Natural killer cell (primary cell): ENCODE results near the gene ABCC8. TPM values are rescaled to one million over a fixed set of nuclear protein-coding genes. Genes with fewer than 3 reads are reported as not detected.
A peak's percentile ranks its signal among the peaks of the same experiment; 100 is the strongest.

Experiments used
- ATAC-seq, 3 donors: fragments of 150-1000 bp in 2 of 3; fragments of 200-7000 bp in 1 of 3; cut with Tn5 transposase; 1 replicate in 1 of 3; 2 replicates in 2 of 3; pipeline ENCODE4 v1.10.0; 2021; ENCODE audit warnings: mild to moderate bottlenecking in 2 of 3, moderate library complexity in 2 of 3
- DNase-seq, 2 donors: peaks; one replicate each; pipeline versions ENCODE4 v3.0.0 to v3.0.0-alpha.2; 2013 to 2021; ENCODE audit warnings: mixed read lengths in 1 of 2
- H3K27ac ChIP-seq: one replicate; pipeline ENCODE4 v1.5.1; 2013; ENCODE audit warnings: mild to moderate bottlenecking, low read length
- H3K27me3 ChIP-seq: one replicate; pipeline ENCODE4 v1.6.1; 2013; ENCODE audit warnings: low read length; ENCODE audit not compliant: control insufficient read depth, insufficient read depth
- H3K36me3 ChIP-seq: one replicate; pipeline ENCODE4 v1.6.1; 2013; ENCODE audit warnings: low read length; ENCODE audit not compliant: control insufficient read depth, insufficient read depth
- H3K4me1 ChIP-seq: one replicate; pipeline ENCODE4 v1.6.1; 2013; ENCODE audit warnings: low read length; ENCODE audit not compliant: control insufficient read depth, insufficient read depth
- H3K4me3 ChIP-seq: one replicate; pipeline ENCODE4 v1.5.1; 2013; ENCODE audit warnings: low read length
- H3K9me3 ChIP-seq: one replicate; pipeline ENCODE4 v1.6.1; 2013; ENCODE audit warnings: low read length; ENCODE audit not compliant: control insufficient read depth, insufficient read depth
- H3K27ac Mint-ChIP-seq, 2 donors: one replicate each; pipeline ENCODE4 v1.8.0; 2022; ENCODE audit warnings: mild to moderate bottlenecking in 2 of 2, mixed read lengths in 2 of 2, moderate library complexity in 1 of 2
- H3K27me3 Mint-ChIP-seq, 2 donors: one replicate each; pipeline ENCODE4 v1.8.0; 2022; ENCODE audit warnings: low read depth in 2 of 2, mixed read lengths in 2 of 2
- H3K36me3 Mint-ChIP-seq: one replicate; pipeline ENCODE4 v1.8.0; 2022; ENCODE audit warnings: mixed read lengths
- H3K4me1 Mint-ChIP-seq, 2 donors: one replicate each; pipeline ENCODE4 v1.8.0; 2022; ENCODE audit warnings: mixed read lengths in 2 of 2
- H3K4me3 Mint-ChIP-seq: one replicate; pipeline ENCODE4 v1.8.0; 2022; ENCODE audit warnings: mild to moderate bottlenecking, moderate library complexity, mixed read lengths
- H3K9me3 Mint-ChIP-seq, 2 donors: one replicate each; pipeline ENCODE4 v1.8.0; 2022; ENCODE audit warnings: mixed read lengths in 2 of 2
- WGBS: methylation state at CpG from one replicate; pipeline ENCODE4 v1.1.7; 2013; ENCODE audit warnings: missing lambda C conversion rate; ENCODE audit not compliant: insufficient coverage; 5-methylcytosine and 5-hydroxymethylcytosine counted together
- intact Hi-C: fragments of 100-400 bp; cut with micrococcal nuclease; formaldehyde crosslinking; loops from one replicate; pipeline ENCODE4 v1.14.2; 2022
- total RNA-seq, 4 donors: library from RNA; stranded (reverse); fragments of 120-200 nt in 1 of 4; gene quantifications; one replicate each; pipeline versions ENCODE4 v1.2.3 to v1.2.4, GENCODE V29; 2013 to 2022
- TF ChIP-seq, protein P1 (sequence below): fragments of 200-600 bp; IDR thresholded peaks from one replicate; pipeline ENCODE4 v1.8.0; 2022; ENCODE audit warnings: antibody characterized with exemption

Gene ABCC8
- total RNA-seq, 3 donors from 2014 or later (not counting 1 experiment from before 2014, with no cell fraction given), result not detected

- no peaks in the 10 kb centered on the region for H3K9me3 Mint-ChIP-seq
- H3K4me3 ChIP-seq, result no peak overlapping the region
- 67% methylated on average over 3 of the region's 3 CpGs for WGBS
- H3K36me3 Mint-ChIP-seq, result no peaks in the 10 kb centered on the region
- no peaks in the 10 kb centered on the region for H3K27me3 ChIP-seq
- H3K36me3 ChIP-seq, result no peaks in the 10 kb centered on the region
- intact Hi-C loops, result no loop called here
- H3K27me3 Mint-ChIP-seq, result peaks cover 0 to 4% of the 10 kb centered on the region in 2 donors
- H3K4me3 Mint-ChIP-seq, result peak overlapping the region; percentile 43
- DNase-seq (no peak), ATAC-seq (no peak)
- TF ChIP-seq, protein P1, sequence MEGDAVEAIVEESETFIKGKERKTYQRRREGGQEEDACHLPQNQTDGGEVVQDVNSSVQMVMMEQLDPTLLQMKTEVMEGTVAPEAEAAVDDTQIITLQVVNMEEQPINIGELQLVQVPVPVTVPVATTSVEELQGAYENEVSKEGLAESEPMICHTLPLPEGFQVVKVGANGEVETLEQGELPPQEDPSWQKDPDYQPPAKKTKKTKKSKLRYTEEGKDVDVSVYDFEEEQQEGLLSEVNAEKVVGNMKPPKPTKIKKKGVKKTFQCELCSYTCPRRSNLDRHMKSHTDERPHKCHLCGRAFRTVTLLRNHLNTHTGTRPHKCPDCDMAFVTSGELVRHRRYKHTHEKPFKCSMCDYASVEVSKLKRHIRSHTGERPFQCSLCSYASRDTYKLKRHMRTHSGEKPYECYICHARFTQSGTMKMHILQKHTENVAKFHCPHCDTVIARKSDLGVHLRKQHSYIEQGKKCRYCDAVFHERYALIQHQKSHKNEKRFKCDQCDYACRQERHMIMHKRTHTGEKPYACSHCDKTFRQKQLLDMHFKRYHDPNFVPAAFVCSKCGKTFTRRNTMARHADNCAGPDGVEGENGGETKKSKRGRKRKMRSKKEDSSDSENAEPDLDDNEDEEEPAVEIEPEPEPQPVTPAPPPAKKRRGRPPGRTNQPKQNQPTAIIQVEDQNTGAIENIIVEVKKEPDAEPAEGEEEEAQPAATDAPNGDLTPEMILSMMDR, result no peak
- peaks cover 9 to 11% of the 10 kb centered on the region in 2 donors for H3K4me1 Mint-ChIP-seq
- H3K9me3 ChIP-seq, result no peaks in the 10 kb centered on the region
- H3K27ac ChIP-seq, result no peak overlapping the region
- H3K27ac Mint-ChIP-seq, result peak overlapping the region in 1 of 2 donors; percentile 56
- peaks cover 13% of the 10 kb centered on the region for H3K4me1 ChIP-seq
Observed at GRCh38 chr11:17391493-17392355, 84.9 kb downstream of the ABCC8 start.

- H3K4me1 Mint-ChIP-seq, result peaks cover 9 to 11% of the 10 kb centered on the region in 2 donors
- no peaks in the 10 kb centered on the region for H3K27me3 Mint-ChIP-seq
- 75% methylated on average over 8 of the region's 10 CpGs for WGBS
- no peaks in the 10 kb centered on the region for H3K36me3 Mint-ChIP-seq
- DNase-seq, result no peak
- H3K27me3 ChIP-seq, result no peaks in the 10 kb centered on the region
- H3K4me1 ChIP-seq, result peaks cover 13% of the 10 kb centered on the region
- H3K9me3 Mint-ChIP-seq, result no peaks in the 10 kb centered on the region
- H3K4me3 Mint-ChIP-seq, result peak overlapping the region; percentile 85
- H3K27ac ChIP-seq, result no peak overlapping the region
- peak overlapping the region; percentile 66 for H3K4me3 ChIP-seq
- intact Hi-C loops, result no loop called here
- TF ChIP-seq, protein P1, result no peak
- H3K9me3 ChIP-seq, result no peaks in the 10 kb centered on the region
- no peak for ATAC-seq
- H3K27ac Mint-ChIP-seq, result peak overlapping the region in 1 of 2 donors; percentile 67
- no peaks in the 10 kb centered on the region for H3K36me3 ChIP-seq
Observed at GRCh38 chr11:17389957-17390649, 86.5 kb downstream of the ABCC8 start.

DNA sequence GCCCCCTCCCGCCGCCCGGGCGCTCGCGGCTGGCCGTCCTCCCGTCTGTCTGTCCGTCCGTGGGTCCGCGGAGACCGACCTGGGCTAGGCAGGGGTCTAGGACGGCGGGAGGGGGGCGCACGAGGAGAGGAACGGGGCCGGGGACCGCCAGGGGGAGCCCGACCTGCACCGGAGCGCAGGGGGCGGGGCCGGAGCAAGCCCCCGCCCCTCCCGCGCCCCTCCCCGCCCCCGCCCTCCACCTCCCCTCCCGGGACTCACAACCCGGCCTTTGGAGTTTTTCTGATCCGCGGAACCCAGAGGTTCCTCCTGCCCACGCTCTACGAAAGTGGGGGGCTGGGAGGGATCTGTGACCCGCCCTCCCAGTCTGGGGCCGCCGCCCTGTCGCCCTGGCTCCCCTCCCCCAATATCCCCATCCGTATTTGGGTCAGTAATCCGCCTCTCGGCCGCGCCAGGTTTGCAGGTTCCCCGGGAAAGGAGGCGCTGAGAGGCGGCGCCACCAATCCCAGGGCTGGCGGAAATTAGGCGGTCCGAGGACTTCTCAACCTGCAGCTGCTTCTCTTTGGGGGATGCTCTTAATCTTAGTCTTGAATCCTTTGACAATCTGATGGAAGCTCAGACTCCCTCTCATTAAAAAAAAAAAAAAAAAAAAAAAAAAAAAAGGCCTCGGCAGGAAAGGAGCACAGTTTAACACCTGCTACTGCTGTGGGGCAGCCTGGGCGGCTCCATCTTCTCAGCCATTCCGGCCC is 87.3 kb downstream of the ABCC8 start:
- H3K4me3 ChIP-seq, result peak overlapping the region; percentile 66
- no peaks in the 10 kb centered on the region for H3K27me3 ChIP-seq
- H3K27ac ChIP-seq, result peak overlapping the region; percentile 26
- Mint-ChIP-seq H3K27ac (peak overlapping the region in 1 of 2 donors; percentile 67), H3K36me3 (no peaks in the 10 kb centered on the region), H3K4me1 (peaks cover 9 to 11% of the 10 kb centered on the region in 2 donors), H3K9me3 (no peaks in the 10 kb centered on the region), H3K27me3 (no peaks in the 10 kb centered on the region), H3K4me3 (peak overlapping the region; percentile 85)
- no peaks in the 10 kb centered on the region for H3K36me3 ChIP-seq
- peak; percentile 89 to 94 (median 94) for ATAC-seq
- TF ChIP-seq, protein P1, result peak; percentile 75
- H3K9me3 ChIP-seq, result no peaks in the 10 kb centered on the region
- peaks cover 13% of the 10 kb centered on the region for H3K4me1 ChIP-seq
- 1% methylated on average over 49 of the region's 55 CpGs for WGBS
- intact Hi-C loops, result no loop called here
- DNase-seq, result peak; percentile 73 to 90
